SU-DHL-6 (cell line): ENCODE measurements around the gene GPR137.

Source experiments
- H2AFZ ChIP-seq: fragments of 200-600 bp; sonication (generic); 2 replicates; pipeline ENCODE4 v1.6.1; 2014; ENCODE audit warnings: low read depth, mild to moderate bottlenecking, moderate library complexity, mixed read lengths, antibody characterized with exemption, low read length; ENCODE audit not compliant: severe bottlenecking
- H3F3A ChIP-seq: fragments of 200-600 bp; shearing (Covaris generic); 2 replicates; pipeline ENCODE4 v1.6.0; 2016; ENCODE audit warnings: antibody characterized with exemption, mild to moderate bottlenecking; ENCODE audit not compliant: insufficient read depth
- H3K27ac ChIP-seq: fragments of 200-600 bp; sonication (generic); 2 replicates; pipeline ENCODE4 v1.5.1; 2016; ENCODE audit warnings: low read depth, mild to moderate bottlenecking, low read length, moderate library complexity, mixed read lengths
- H3K27me3 ChIP-seq: fragments of 200-600 bp; sonication (generic), shearing (Covaris generic); 2 replicates; pipeline ENCODE4 v1.6.0; 2014; ENCODE audit warnings: mild to moderate bottlenecking, low read length
- H3K36me3 ChIP-seq: fragments of 200-600 bp; sonication (generic); 2 replicates; pipeline ENCODE4 v1.6.1; 2014; ENCODE audit warnings: mild to moderate bottlenecking, low read length, mixed read lengths
- H3K4me2 ChIP-seq: fragments of 300-600, 200-600 bp; shearing (Covaris generic), sonication (generic); 2 replicates; pipeline ENCODE4 v1.6.0; 2014; ENCODE audit warnings: low read length, low read depth, mild to moderate bottlenecking; ENCODE audit not compliant: poor library complexity, severe bottlenecking
- H3K4me3 ChIP-seq: fragments of 200-600 bp; sonication (generic); 2 replicates; pipeline ENCODE4 v1.5.1; 2014; ENCODE audit warnings: antibody characterized with exemption, low read length, mild to moderate bottlenecking, mixed read lengths; ENCODE audit not compliant: insufficient read depth, poor library complexity, severe bottlenecking
- H3K79me2 ChIP-seq: fragments of 200-600 bp; sonication (generic); 2 replicates; pipeline ENCODE4 v1.6.1; 2014; ENCODE audit warnings: mild to moderate bottlenecking, low read length, moderate library complexity; ENCODE audit not compliant: insufficient read depth
- H3K9ac ChIP-seq: fragments of 200-600 bp; sonication (generic); 2 replicates; pipeline ENCODE4 v1.7.0; 2014; ENCODE audit warnings: mild to moderate bottlenecking, low read length
- H3K9me2 ChIP-seq: fragments of 200-600 bp; sonication (generic); replicated peaks from 2 replicates; pipeline ENCODE4 v1.6.1; 2014; ENCODE audit warnings: low read length; ENCODE audit not compliant: insufficient read depth
- H3K9me3 ChIP-seq: fragments of 200-600 bp; sonication (generic); 2 replicates; pipeline ENCODE4 v1.6.1; 2014; ENCODE audit warnings: low read length, mixed read lengths; ENCODE audit not compliant: insufficient read depth
- H4K20me1 ChIP-seq: fragments of 200-600 bp; sonication (generic); 2 replicates; pipeline ENCODE4 v1.6.1; 2014; ENCODE audit warnings: low read depth, mild to moderate bottlenecking, antibody characterized with exemption, low read length, moderate library complexity, mixed read lengths
- CTCF ChIP-seq: fragments of 200-600 bp; sonication (generic); IDR thresholded peaks from one replicate; pipeline ENCODE4 v1.5.1; 2017; ENCODE audit warnings: antibody characterized with exemption, mild to moderate bottlenecking, low read length, moderate library complexity; ENCODE audit not compliant: insufficient read depth, poor library complexity, severe bottlenecking
- EZH2phosphoT487 ChIP-seq: fragments of 200-600 bp; sonication (generic), shearing (Covaris generic); conservative IDR thresholded peaks from 2 replicates; pipeline ENCODE4 v1.6.1; 2018; ENCODE audit warnings: mild to moderate bottlenecking, antibody characterized with exemption, low read length, moderate library complexity, mixed read lengths

GPR137 gene

GRCh38 chr11:64283092-64283491 is 2.6 kb upstream of the GPR137 start:
- H3K36me3 ChIP-seq, result no peaks in the 10 kb centered on the region
- H3K27ac ChIP-seq, result no peak overlapping the region
- 0 out of 2 replicates have a peak overlapping the region, but pooled peaks have one; percentile 95 for H3K9ac ChIP-seq
- H3K4me2 ChIP-seq, result peak overlapping the region; percentile 99
- H3K79me2 ChIP-seq, result 0 out of 2 replicates have a peak, but pooled peaks cover 4% of the 10 kb centered on the region
- H3F3A ChIP-seq, result peaks cover 4% of the 10 kb centered on the region; the same call in 1 of the 2 replicates
- TF ChIP-seq EZH2phosphoT487 (no peak), CTCF (no peak)
- H3K4me3 ChIP-seq, result no peak overlapping the region
- no peaks in the 10 kb centered on the region for H4K20me1 ChIP-seq
- H3K9me2 ChIP-seq, result no peaks in the 10 kb centered on the region
- no peak overlapping the region for H2AFZ ChIP-seq
- no peaks in the 10 kb centered on the region for H3K9me3 ChIP-seq
- no peaks in the 10 kb centered on the region for H3K27me3 ChIP-seq

GRCh38 chr11:64284048-64284961 is 1.3 kb upstream of the GPR137 start, which contains the start of gene BAD:
BAD (minus strand) TSS chr11:64284665; CDS start chr11:64284368, 297 bp downstream.
- H3K4me3 ChIP-seq, result peak within 1 kb of the TSS; percentile 84
- H3K9ac ChIP-seq, result peak within 1 kb of the TSS; percentile 95
- H3F3A ChIP-seq, result peaks cover 4% of the 10 kb centered on the region; the same call in 1 of the 2 replicates
- H3K79me2 ChIP-seq, result 0 out of 2 replicates have a peak, but pooled peaks cover 4% of the 10 kb centered on the region
- H3K9me3 ChIP-seq, result no peaks in the 10 kb centered on the region
- H2AFZ ChIP-seq, result peak within 1 kb of the TSS; percentile 88
- H3K4me2 ChIP-seq, result peak within 1 kb of the TSS; percentile 99
- H3K27ac ChIP-seq, result peak within 1 kb of the TSS; percentile 92
- no peaks in the 10 kb centered on the region for H3K27me3 ChIP-seq
- no peaks in the 10 kb centered on the region for H3K9me2 ChIP-seq
- no peaks in the 10 kb centered on the region for H3K36me3 ChIP-seq
- no peaks in the 10 kb centered on the region for H4K20me1 ChIP-seq
- TF ChIP-seq CTCF (no peak), EZH2phosphoT487 (no peak)

GRCh38 chr11:64285885-64286800 is 495 bp downstream of the GPR137 start:
- H3K9me3 ChIP-seq, result no peaks in the 10 kb centered on the region
- peak overlapping the region; percentile 99 for H3K4me2 ChIP-seq
- H3K4me3 ChIP-seq, result peak overlapping the region; percentile 84
- H3K9ac ChIP-seq, result peak overlapping the region; percentile 95
- H3K27ac ChIP-seq, result peak overlapping the region; percentile 36; the same call in 1 of the 2 replicates
- no peak for TF ChIP-seq EZH2phosphoT487
- TF ChIP-seq CTCF, result no peak
- H2AFZ ChIP-seq, result peak overlapping the region; percentile 35
- H3K27me3 ChIP-seq, result no peaks in the 10 kb centered on the region
- no peaks in the 10 kb centered on the region for H3K9me2 ChIP-seq
- H3F3A ChIP-seq, result peaks cover 4% of the 10 kb centered on the region; the same call in 1 of the 2 replicates
- no peaks in the 10 kb centered on the region for H4K20me1 ChIP-seq
- H3K79me2 ChIP-seq, result 0 out of 2 replicates have a peak, but pooled peaks cover 4% of the 10 kb centered on the region
- H3K36me3 ChIP-seq, result no peaks in the 10 kb centered on the region
